AG09319 (cell line): ENCODE results near the gene ACOT9.
"Not testable (repeated sequence)": the region's sequence is repeated elsewhere in the genome, so short reads cannot be mapped to it uniquely, and the experiment has no call there.

ENCODE experiments used
- DNase-seq: peaks from one replicate; pipeline ENCODE4 v3.0.0-alpha.2; 2010; ENCODE audit warnings: low read depth; ENCODE audit errors: extremely low read depth
- CTCF ChIP-seq: IDR thresholded peaks from 2 replicates; pipeline ENCODE4 v1.5.1; 2011; ENCODE audit warnings: low read depth, mild to moderate bottlenecking, inconsistent platforms, low read length, moderate library complexity

ACOT9 gene

GRCh38 chrX:23776363-23776762, 33.3 kb upstream of the ACOT9 start:
- DNase-seq: no peak
- TF ChIP-seq CTCF: no peak

- TF ChIP-seq CTCF: no peak
- no peak for DNase-seq
Measured at GRCh38 chrX:23773601-23774175, 30.6 kb upstream of the ACOT9 start.

- DNase-seq: not testable (repeated sequence)
Measured at GRCh38 chrX:23771086-23771485, 28.0 kb upstream of the ACOT9 start.

GRCh38 chrX:23770142-23770541, 27.1 kb upstream of the ACOT9 start:
- TF ChIP-seq CTCF: no peak

GRCh38 chrX:23766650-23767551, 23.8 kb upstream of the ACOT9 start:
- no peak for DNase-seq
- TF ChIP-seq CTCF: no peak

More at GRCh38 chrX:23770142-23770541, 27.1 kb upstream of the ACOT9 start:
- DNase-seq: no peak

GRCh38 chrX:23765868-23766267, 22.8 kb upstream of the ACOT9 start:
- DNase-seq: no peak
- no peak for TF ChIP-seq CTCF

- DNase-seq: no peak
- TF ChIP-seq CTCF: no peak
Measured at GRCh38 chrX:23765449-23765848, 22.4 kb upstream of the ACOT9 start.
